HG03342 (cell line): ENCODE measurements around the gene PDE11A.

Experiments used
- ATAC-seq: cut with Tn5 transposase; IDR thresholded peaks from one replicate; pipeline ENCODE4 v1.9.1; 2021; ENCODE audit warnings: mild to moderate bottlenecking, moderate library complexity; ENCODE audit not compliant: unreplicated experiment

Gene PDE11A

DNA sequence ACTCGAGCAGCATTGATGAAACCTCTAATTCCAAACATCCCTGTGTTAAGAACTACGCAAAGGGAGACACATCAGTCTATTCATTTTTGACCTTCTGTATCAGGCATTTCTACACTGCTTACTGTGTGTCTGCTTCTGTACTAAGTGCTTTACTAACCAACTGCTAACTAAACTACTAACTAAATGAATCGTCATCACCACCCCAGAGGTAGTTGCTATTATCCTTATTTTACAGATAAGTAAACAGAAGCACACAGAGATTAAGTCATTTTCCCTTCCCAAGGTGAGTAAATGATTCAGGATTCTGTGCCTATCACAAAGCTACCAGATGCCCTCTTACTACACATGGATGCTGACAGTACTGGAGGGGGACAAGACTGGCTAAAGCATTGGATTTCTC is 395.9 kb downstream of the PDE11A start:
- no peak for ATAC-seq

DNA sequence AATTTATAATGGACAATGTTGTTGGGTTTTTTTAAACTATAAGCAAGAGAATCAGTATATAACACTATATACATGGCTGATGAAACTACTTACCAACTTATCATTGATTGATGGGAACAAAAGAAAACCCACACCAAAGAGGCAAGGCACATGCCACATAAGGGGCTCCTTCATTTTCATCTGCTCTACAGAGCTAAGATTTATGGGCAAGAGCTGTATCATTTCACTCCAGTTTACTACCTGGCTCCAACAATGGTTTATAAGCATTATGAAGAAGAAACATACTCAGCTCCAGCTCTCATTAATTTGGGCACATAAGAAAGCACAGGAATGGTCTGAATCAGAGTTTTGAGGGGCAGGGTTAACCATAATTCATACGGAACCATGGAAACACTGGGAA is 396.8 kb downstream of the PDE11A start:
- no peak for ATAC-seq

DNA sequence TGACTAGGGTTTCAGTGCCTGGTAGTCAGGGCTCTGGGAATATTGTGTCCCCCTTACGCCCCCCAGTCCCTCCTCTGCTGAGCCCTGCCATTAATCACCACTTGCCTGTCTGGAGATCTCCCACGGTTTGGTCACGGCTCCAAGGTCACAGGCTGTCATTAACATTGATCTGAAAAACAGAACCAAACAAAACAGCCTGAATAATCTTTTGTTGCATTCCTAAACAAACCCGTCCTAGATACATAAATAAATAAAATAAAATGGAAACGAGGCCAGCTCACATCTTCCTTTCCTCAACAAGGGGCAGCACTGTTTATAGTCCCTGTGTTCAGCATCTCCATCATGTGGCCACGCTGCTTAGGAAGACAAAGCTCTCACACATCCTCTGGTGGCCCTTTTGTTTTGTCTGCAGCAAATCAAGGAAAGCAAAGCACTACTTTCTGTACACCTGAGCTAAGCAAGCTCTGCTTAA is 397.2 kb downstream of the PDE11A start:
- ATAC-seq: no peak

DNA sequence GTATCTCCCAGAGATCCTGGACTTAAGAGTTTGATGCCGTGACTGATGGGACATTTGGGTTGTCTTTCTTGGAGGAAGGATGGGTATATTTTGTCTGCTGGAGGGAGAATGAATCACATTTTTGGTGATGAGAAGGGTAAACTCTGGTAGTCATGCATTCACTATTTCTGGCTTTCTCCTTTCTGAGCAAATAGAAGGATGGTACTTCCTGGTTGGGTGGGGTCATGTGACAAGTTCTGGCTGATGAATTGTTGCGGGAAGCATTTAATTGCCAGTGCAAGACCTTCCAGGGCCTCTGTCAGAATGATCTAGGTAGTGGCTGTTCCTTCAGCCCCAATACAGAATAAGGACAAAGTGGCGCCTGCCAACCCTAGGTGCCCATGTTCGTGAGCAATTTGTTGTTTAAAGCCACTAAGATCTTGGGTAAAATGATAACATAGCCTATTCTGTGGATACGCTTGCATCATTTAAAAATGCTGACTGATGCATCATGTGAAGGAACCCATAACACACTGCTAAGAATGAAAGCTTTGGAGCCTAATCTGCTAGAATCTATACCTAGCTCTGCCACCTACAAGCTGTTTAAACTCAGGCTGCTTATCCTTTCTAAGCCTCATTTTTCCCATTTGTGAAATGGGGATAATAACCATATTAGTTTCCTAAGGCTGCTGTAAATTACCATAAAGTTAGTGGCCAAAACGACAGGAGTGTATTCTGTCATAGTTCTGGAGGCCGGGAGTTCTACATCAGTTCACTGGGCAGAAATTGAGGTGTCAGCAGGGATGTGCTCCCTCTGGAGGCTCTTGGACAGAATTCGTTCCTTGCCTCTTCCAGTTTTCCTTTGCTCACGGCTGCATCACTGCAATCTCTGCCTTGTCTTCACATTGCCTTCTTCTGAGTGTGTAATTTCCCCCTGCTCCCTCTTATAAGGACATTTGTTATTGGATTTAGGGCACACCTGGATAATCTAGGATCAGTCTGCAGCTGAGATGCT is 398.7 kb downstream of the PDE11A start:
- ATAC-seq: no peak

DNA sequence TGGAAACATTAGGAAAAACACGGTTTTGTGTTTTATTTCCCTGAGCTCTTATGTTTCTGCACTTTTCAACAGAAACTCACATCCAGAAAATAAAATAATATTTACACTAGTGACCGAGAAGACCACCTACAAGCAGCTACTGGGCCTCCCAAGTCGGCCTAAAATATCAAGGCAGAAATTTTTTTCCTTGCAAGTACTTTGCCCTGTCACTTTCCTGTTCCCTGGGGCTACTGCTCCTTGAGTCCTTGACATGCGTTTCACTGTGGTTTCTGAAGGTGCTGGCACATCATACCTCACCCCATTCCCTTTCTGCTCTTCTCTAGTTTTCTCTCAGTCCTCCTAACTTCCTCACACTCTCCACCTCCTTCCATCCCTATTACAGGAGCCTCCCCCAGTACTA is 400.9 kb downstream of the PDE11A start:
- no peak for ATAC-seq

DNA sequence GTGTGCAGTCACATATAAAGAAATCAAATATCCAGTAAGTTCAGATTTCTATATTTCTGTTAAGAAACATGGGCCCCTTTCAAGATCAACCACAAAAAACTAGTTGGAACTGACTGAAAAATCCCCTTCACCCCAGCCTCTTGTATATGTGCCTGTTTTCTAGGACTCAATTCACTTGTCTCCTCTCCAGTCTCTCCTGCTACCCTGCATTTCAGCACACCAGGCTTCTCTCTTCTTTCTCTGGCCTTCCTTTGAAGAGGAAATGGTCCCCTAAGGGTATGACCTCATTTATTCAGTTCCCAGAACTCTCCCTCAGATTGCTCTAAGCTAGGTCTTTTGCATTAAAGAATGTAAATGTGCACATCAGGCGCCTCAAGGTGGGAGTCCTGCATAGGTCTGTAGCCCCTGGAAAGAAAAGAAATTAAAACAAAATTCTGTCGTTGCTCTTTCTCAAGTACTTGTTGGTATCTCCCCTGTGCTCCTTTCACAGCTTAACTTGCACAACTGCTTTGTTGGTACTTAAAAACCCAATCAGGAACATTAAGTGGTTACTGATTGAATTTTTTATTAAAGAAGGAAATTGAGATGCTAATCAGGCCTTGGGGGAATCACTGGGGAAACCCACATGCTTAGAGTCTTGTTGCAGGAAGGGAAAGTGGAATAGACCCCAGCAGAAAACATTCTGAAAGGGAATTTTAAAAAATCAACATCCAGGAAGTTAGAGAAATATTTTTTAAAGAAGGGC is 401.6 kb downstream of the PDE11A start:
- no peak for ATAC-seq

DNA sequence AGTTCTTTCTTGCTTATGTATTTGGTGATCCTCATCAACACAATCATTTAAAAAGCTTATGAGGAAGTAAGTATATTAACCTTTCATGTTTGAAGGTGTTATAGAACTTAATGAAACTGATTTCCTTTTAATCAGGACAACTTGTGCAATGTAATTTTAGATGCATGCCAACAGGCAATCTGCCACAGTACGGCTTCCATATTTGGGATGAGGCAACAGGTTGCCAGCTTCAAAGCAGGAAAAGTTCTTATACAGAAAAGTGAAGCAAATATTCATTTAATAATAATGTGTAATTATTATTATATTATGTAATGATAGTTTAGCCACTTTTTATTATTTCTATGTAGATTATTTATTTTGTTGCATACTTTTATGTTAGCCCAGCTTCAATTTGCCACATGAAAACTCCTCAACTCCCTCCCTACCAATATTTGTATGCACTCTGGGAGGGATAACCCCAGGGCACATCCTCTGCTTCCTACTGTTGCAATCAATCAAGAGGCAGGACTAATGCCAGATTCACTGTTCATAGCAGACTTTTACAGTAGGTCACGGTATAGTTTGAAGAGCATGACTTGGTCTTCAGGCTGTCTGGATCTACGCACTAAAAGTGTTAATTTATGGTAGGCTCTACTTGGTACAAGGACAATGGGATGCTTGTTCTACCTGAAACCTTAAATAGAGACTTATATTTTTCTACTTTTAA is 402.8 kb downstream of the PDE11A start:
- ATAC-seq: no peak

DNA sequence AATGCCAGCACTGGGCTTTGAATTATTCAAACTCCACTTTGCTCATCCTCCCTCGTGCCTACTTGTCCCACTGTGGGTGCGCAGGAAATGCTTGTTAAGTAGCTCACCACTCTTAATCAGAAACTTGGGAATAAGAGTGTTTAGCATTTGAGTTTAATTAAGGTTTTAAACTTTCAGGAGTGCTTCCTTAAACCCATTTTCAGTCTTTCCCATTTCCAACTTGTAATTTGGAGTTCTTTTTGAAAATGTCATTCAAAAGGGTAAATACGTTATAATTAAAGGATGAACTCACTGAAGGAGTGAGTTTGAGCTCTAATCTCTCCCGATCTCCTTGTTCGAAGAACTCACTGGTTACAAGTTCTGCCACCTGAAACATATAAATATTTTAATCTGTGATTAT is 403.4 kb downstream of the PDE11A start:
- no peak for ATAC-seq

DNA sequence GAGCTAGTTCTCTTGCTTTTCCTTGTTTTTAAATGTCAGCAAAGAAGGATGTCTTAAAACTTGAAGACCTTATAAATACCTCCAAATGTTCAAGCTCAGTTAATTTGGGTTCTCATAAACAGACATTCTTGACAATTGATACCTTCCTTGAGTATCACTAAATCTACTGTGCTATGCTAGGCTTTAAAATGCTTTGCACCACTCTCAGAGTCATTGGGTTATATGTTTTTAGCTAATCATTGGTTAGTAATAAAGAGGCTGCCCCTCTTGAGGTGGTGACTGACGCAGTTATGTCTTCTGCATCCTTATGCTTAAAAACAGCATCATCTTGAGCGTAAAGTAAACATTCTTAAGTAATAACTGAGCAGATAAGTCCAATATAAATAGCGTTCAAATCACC is 404.0 kb downstream of the PDE11A start:
- no peak for ATAC-seq

DNA sequence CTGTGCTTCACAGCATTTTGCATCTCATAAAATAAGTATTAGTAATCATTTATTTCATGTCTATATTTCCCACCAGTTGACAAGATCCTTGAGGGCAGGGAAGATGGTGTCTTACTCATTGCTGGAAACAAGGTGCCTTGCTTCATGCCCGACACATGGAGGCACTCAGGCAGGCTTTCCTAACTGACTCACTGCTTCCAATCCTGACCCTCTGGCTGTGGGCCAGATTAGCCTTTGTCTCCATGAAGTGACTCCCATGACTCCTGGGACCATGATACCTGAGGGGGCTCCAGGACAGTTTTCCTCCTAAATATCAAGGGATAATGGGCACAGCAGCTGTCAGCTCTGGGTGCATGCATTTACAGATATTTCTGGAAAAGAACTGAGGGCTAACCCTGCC is 405.0 kb downstream of the PDE11A start:
- ATAC-seq: no peak

DNA sequence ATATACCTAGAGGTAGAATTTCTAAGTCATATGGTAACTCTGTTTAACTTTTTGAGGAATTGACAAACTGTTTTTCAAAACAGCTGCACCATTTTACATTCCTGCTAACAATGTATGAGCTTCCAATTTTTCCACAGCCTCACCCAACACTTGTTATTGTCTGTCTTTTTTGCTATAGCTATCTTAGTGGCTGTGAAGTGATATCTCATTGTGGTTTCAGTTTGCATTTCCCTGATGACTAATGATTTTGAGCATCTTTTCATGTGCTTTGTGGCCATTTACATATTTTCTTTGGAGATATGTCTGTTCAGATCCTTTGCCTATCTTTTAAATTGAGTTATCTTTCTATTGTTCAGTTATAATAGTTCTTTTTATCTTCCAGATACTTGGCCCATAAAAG is 406.2 kb downstream of the PDE11A start:
- ATAC-seq: no peak

DNA sequence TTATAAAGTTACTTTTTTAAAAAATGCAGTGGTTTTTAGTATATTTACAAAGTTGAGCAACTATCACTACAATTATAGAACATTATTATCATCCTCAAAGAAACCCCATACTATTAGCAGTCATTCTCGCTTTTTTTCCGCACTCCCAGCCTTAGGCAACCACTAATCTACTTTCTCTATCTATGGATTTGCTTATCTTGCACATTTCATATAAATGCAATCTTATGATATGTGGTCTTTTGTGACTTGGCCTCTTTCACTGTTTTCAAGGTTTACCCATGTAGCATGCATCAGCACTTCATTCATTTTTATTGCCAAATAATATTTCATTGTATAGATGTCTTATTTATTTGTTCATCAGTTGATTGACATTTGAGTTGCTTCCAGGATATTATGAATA is 406.6 kb downstream of the PDE11A start:
- no peak for ATAC-seq

DNA sequence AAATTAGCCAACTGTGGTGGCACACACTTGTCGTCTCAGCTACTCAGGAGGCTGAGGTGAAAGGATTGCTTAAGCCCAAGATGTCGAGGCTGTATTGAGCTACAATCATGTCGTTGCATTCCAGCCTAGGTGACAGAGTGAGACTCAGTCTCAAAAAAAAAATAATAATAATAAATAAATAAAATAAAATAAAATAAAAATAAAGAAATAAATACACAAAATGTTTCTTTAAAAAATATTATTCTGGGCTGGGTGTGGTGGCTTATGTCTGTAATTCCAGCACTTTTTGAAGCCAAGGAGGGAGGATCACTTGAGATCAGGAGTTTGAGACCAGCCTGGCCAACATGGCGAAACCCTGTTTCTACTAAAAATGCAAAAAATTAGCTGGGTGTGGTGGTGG is 407.2 kb downstream of the PDE11A start:
- ATAC-seq: no peak

DNA sequence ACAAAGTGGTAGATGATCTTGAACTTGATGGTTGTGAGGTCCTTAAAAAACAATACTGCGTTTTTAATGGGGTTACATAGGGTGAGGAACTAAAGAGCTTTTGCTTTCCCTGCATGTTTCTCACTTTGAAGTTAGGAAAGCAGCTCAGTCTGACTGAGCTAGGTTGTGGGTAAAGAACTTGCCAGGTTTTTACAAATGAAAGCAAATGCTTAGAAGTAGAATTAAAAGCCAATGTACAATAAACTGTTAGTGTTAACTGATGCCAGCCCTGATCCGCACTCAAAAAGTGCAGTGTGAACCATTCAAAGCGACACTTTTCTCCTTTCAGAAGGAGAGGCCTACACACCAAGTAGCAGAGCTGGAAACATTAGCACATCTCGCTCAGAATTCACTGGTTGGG is 409.7 kb downstream of the PDE11A start:
- ATAC-seq: no peak

DNA sequence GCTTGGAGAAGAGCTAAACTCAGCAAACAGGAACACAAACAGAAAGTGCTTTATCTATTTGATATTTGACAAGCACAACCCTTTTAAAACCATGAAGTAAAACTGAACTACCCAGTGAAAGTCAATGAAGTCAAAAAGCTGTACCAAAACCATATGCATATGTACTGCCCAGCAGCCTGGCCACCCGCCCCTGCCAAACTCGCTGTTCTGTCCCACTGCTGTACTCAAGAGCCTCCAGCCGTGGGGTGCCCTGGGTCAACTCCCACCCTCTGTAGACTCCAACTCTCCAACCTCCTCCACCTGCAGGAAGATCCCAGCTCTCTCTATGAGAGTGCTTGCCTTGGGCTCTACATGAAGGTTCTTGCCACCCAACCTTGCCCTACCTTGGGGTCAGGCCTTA is 411.8 kb downstream of the PDE11A start:
- no peak for ATAC-seq

DNA sequence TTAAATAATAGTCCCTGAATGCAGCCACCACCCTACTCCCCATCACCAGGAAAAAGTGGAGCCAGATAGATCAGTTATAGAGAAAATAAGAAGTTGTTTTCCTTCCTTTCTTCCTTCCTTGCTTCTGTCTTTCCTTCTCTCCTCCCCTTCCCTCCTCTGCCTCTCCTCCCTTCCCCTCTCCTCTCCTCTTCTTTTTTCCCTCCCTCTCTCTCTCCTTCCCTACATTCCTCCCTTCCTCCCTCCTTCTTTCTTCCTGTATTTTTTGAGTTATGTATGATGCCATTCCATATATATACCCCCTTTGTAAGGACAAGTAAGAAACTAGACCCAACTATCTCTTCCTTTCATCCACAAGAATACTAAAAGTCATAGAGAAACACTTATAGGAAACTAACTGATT is 414.3 kb downstream of the PDE11A start:
- ATAC-seq: no peak

DNA sequence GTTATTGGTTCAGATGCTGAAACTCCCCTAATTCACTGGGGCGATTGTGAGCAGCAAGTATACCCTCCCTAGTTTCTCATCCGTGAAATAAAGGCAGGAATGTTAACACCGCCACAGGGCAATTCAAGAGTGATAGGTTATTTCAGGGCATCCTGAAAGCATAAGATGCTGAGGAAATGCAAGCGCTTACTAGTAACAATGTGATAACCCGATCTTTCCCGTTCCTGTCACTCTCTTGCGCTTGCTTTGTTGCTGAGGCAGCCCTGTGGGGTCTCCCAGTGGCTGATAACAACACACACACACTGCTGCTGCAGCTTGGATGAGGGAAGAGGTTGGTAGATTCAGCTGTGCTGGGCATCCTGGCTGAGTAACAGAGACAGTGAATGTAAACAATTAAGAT is 420.7 kb downstream of the PDE11A start:
- no peak for ATAC-seq

DNA sequence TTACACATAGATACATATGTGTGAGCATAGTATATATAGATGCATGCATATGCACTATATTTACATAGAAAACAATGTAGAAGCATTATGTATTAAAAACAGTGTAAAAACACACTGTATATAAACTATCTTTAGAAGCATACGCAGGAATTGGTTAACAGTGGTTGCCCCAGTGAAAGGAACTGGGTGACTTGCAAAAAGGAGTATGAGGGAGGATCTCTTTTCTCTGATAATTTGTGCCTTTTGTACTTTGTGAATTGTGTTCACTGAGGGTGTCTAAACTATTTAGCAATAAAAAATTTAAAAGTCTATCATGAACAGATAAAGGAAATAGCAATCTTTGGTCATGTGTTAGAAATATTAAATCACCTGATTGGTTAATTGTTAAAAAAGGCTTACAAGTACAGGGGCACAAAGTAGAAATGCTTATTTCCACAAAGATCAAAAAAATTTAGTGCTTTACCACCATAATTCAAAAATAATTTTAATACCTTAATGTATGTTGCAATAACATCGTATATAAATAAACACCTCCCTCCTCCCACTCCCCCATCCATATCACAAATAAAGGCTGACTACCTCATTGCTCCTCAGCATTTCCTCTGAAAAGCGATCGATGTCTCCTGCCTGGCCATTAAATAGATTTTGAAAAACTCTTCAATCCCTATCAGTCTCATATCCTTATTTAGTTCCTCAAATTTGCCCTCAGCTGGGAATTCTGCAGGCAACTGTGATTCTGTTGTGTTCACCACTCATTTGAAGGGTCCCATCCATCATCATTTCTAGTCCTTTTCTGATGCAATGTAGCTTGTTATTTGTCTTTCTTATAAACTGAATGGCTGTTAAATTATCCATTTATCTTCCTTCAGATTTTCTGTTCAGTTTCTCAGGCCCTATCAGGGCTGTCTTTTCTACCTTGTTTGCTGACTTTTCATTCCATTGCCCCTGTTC is 422.7 kb downstream of the PDE11A start:
- ATAC-seq: no peak

DNA sequence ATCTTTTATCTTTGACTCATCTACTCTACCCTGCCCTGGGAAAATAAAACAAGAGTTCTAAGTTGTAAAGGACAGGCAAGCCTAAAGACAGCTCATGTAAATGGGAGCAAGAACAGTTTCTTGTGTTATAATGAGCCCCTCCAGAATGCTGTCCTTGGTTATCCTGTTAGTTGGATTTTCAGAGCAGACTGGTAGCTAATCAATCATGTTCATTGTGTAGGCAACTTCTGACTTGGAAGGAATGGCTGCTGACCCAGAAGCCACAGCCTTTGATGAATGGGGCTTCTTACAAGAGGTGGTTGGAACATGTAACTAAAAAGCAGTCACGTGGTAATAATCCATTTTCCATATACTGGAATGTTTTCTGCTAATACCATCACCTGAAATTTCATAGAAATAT is 425.8 kb downstream of the PDE11A start:
- ATAC-seq: no peak

DNA sequence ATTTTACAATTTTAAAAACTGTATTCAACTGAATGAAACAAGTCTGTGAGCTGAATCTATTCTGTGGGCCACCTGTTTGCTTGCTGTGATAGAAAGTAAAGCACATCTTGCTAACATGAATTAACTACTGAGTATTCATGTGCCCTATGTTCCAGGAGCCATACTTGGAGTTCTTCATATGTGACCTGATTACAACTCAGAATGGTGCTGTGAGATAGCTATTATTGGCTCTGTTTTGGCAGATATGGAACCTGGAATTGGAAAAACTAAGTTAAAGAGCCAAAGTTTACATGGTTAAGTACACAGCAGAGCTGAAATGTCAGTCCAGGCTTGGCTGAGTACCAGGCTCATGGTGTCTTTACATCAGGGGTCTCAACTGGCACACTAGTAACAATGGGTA is 426.3 kb downstream of the PDE11A start:
- ATAC-seq: no peak
